ENCODE measurements around the gene SHROOM4.

SHROOM4 gene, protein sequence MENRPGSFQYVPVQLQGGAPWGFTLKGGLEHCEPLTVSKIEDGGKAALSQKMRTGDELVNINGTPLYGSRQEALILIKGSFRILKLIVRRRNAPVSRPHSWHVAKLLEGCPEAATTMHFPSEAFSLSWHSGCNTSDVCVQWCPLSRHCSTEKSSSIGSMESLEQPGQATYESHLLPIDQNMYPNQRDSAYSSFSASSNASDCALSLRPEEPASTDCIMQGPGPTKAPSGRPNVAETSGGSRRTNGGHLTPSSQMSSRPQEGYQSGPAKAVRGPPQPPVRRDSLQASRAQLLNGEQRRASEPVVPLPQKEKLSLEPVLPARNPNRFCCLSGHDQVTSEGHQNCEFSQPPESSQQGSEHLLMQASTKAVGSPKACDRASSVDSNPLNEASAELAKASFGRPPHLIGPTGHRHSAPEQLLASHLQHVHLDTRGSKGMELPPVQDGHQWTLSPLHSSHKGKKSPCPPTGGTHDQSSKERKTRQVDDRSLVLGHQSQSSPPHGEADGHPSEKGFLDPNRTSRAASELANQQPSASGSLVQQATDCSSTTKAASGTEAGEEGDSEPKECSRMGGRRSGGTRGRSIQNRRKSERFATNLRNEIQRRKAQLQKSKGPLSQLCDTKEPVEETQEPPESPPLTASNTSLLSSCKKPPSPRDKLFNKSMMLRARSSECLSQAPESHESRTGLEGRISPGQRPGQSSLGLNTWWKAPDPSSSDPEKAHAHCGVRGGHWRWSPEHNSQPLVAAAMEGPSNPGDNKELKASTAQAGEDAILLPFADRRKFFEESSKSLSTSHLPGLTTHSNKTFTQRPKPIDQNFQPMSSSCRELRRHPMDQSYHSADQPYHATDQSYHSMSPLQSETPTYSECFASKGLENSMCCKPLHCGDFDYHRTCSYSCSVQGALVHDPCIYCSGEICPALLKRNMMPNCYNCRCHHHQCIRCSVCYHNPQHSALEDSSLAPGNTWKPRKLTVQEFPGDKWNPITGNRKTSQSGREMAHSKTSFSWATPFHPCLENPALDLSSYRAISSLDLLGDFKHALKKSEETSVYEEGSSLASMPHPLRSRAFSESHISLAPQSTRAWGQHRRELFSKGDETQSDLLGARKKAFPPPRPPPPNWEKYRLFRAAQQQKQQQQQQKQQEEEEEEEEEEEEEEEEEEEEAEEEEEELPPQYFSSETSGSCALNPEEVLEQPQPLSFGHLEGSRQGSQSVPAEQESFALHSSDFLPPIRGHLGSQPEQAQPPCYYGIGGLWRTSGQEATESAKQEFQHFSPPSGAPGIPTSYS (N-terminal part only)

DNA sequence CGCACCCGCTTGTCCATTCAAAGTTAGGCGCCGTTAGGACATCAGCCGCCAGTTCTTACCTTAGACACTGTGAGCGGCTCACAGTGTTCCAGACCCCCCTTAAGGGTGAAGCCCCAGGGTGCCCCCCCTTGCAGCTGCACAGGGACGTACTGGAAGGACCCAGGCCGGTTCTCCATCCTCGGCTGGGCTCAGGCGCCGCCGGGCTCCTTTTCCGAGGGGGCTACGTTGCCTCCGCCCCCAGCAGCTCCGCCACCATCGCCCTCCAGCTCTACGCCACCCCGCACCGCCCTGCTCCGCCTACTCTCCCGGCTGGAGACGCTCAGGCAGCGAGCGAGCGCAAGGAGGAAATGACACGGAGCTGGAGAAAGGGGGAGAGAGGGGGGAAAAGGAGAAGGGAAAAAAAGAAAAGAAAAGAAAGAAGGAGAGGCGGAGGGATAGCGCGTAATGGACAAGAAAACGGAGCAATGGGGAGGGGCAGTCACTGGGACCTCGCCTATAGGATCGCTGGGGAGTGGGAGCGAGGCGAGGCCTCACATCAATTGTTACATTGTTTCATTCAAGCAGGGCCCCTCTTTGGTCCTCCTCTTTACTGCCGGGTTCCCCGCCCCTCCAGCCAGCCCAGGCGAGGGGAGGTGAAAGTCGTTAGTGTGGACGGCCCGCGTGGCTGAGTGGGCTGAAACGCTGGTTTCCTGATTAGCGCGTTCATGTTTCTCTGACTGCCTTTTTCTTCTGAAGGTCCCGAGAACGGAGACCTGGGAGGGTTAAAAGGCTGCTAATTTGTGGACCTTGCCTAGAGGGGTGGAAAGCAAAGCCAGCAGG, at the start of gene SHROOM4:
SHROOM4 (minus strand) TSS at position 352 of the 819 bp plus-strand sequence; CDS start at position 176, 176 bp downstream.
- DNase-seq (ENCODE audit: low spot score): no peak
- Mint-ChIP-seq H3K4me1 (ENCODE audit: low read depth) (peaks cover 4% of the 10 kb centered on the region), H3K27me3 (ENCODE audit: low read depth) (peaks cover 38% of the 10 kb centered on the region), H3K9me3 (no peaks in the 10 kb centered on the region), H3K4me3 (no peak within 1 kb of the TSS), H3K36me3 (ENCODE audit: low read depth) (no peaks in the 10 kb centered on the region), H3K27ac (no peak within 1 kb of the TSS)

DNA sequence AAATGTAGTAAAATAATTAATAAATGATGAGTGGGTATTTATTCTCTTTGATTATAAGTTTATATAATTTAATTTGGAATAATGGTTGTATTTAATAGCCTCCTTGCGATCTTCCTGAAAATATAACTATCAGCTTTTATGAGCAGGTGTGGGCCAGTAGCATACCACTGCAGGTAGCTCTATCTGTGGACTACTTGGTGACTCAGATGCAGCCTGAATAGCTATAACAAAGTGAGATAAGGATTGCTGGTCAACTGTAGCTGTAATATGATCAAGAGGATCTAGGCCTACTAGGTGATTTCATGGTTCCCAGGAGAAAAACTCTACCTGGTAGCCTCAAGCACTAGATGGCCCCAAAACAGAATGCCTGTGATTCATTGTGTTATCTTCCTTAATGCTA, 49.5 kb upstream of the SHROOM4 start:
- no peaks in the 10 kb centered on the region for H3K27me3 Mint-ChIP-seq (ENCODE audit: low read depth)
- no peaks in the 10 kb centered on the region for H3K36me3 Mint-ChIP-seq (ENCODE audit: low read depth)
- no peak for DNase-seq (ENCODE audit: low spot score)
- no peaks in the 10 kb centered on the region for H3K9me3 Mint-ChIP-seq
- H3K4me3 Mint-ChIP-seq: no peak overlapping the region
- no peaks in the 10 kb centered on the region for H3K4me1 Mint-ChIP-seq (ENCODE audit: low read depth)
- no peak overlapping the region for H3K27ac Mint-ChIP-seq

DNA sequence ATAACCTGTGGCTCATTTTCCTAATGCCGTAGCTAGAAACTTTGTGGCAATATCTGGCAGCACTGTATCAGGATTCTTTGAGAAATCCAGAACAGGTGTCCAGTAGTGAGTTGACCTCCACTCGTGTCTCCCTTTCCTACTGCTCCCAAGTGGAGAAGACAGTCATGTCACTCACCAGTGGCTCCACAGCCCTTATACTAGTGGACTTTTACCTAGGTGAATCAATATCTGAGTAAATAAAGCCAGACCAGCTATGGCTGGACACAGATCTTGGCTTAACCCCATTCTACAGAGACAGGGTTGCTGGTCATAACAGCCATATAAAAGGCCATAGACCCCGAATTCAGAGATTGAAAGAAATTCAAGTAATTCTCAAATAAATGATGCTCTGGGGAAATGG, 46.5 kb upstream of the SHROOM4 start:
- Mint-ChIP-seq H3K4me1 (ENCODE audit: low read depth) (no peaks in the 10 kb centered on the region), H3K9me3 (no peaks in the 10 kb centered on the region), H3K36me3 (ENCODE audit: low read depth) (no peaks in the 10 kb centered on the region), H3K27ac (no peak overlapping the region), H3K27me3 (ENCODE audit: low read depth) (no peaks in the 10 kb centered on the region), H3K4me3 (no peak overlapping the region)
- no peak for DNase-seq (ENCODE audit: low spot score)

DNA sequence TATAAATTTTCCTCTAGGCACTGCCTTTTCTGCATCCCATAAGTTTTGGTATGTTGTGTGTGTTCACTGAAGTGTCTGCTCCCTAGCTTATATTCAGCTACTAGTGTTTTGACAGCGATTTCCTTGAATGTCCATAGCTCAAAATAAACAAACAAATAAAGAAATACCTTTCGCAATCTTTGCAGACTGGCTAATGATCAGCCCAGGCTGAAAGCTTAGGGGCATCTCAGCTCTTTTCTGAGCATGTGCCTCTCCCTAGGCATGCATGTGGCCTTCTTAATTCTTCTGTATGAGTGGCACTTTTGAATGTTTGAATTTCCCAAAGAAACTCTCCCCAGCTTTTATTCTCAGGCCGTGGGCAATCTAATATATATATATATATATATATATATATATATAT, 44.6 kb upstream of the SHROOM4 start:
- no peaks in the 10 kb centered on the region for H3K36me3 Mint-ChIP-seq (ENCODE audit: low read depth)
- H3K27me3 Mint-ChIP-seq (ENCODE audit: low read depth): no peaks in the 10 kb centered on the region
- no peak overlapping the region for H3K27ac Mint-ChIP-seq
- H3K4me3 Mint-ChIP-seq: no peak overlapping the region
- DNase-seq (ENCODE audit: low spot score): no peak
- no peaks in the 10 kb centered on the region for H3K9me3 Mint-ChIP-seq
- H3K4me1 Mint-ChIP-seq (ENCODE audit: low read depth): no peaks in the 10 kb centered on the region

DNA sequence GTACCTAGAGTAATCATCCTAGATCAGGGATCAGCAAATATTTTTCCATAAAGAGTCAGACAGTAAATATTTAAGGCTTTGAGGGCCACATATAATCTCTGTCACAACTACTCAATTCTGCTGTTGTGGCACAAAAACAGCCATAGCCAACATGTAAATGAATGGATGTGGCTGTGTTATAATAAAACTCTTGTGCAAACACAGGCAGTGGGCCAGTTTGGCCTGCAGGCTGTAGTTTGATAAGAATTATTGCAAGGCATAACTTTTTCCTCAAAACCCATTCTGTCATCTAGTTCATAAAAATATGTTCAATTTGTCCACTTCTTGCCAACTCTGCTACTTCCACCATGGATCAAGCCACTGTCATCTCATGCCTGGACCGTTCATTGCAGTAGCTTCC, 39.4 kb upstream of the SHROOM4 start:
- Mint-ChIP-seq H3K4me1 (ENCODE audit: low read depth) (no peaks in the 10 kb centered on the region), H3K27me3 (ENCODE audit: low read depth) (no peaks in the 10 kb centered on the region), H3K36me3 (ENCODE audit: low read depth) (no peaks in the 10 kb centered on the region), H3K9me3 (no peaks in the 10 kb centered on the region), H3K4me3 (no peak overlapping the region), H3K27ac (no peak overlapping the region)
- no peak for DNase-seq (ENCODE audit: low spot score)

DNA sequence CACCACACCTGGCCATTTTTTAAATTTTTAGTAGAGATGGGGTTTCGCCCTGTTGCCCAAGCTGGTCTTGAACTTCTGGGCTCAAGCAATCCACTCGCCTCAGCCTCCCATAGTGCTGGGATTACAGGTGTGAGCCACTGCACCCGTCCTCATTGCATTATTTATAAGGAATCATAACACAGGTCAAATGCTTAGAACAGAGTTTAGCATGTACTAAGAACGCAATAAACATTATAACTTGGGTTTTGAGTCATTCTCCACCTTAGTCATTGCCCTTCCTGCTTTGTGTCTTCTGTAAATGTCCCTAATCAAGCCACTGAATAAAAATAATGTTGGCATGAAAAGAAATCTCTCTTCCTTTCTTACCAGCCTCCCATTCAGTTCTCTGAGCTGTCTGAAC, 38.5 kb upstream of the SHROOM4 start:
- no peaks in the 10 kb centered on the region for H3K36me3 Mint-ChIP-seq (ENCODE audit: low read depth)
- no peaks in the 10 kb centered on the region for H3K9me3 Mint-ChIP-seq
- no peak overlapping the region for H3K27ac Mint-ChIP-seq
- no peaks in the 10 kb centered on the region for H3K27me3 Mint-ChIP-seq (ENCODE audit: low read depth)
- no peaks in the 10 kb centered on the region for H3K4me1 Mint-ChIP-seq (ENCODE audit: low read depth)
- DNase-seq (ENCODE audit: low spot score): no peak
- no peak overlapping the region for H3K4me3 Mint-ChIP-seq

DNA sequence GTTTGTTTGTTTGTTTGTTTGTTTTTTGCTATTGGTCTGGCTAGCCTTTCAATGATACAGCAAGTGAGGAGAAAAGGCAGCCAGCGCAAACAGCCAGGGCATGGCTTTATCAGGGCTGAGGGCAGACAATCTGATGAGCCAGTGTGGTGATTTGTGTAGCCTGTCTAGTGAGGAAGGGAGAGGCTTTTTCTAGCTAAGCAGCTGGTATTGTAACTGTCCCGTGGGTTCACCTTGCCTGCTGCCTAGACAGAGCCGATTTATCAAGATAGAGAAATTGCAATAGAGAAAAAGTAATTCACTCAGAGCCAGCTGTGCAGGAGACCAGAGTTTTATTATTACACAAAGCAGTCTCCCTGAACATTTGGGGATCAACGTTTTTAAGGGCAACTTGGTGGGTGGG, 28.2 kb upstream of the SHROOM4 start:
- Mint-ChIP-seq H3K9me3 (no peaks in the 10 kb centered on the region), H3K36me3 (ENCODE audit: low read depth) (no peaks in the 10 kb centered on the region), H3K4me3 (no peak overlapping the region), H3K4me1 (ENCODE audit: low read depth) (no peaks in the 10 kb centered on the region), H3K27ac (no peak overlapping the region), H3K27me3 (ENCODE audit: low read depth) (no peaks in the 10 kb centered on the region)
- no peak for DNase-seq (ENCODE audit: low spot score)

DNA sequence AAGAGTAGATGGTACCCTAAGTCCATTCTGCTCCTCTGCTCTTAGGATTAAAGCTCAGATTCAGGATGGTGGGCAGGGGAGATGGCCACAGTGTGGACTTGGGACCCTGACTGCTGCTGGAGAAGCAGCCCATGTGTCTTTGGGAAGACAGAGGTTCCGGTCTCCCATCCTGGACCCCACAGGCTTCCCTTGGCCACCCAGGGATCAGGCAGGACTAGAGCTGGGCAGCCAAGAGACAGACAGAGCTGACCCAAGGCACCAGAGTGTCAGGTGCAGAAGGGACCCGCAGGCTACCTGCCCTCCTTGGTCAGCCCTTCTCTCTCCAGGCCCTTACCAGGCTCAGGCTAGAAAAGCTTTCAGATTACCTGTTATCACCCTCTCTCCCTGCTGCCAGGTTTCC, 25.7 kb upstream of the SHROOM4 start:
- Mint-ChIP-seq H3K4me3 (no peak overlapping the region), H3K27me3 (ENCODE audit: low read depth) (no peaks in the 10 kb centered on the region), H3K4me1 (ENCODE audit: low read depth) (no peaks in the 10 kb centered on the region), H3K27ac (no peak overlapping the region), H3K36me3 (ENCODE audit: low read depth) (no peaks in the 10 kb centered on the region), H3K9me3 (no peaks in the 10 kb centered on the region)
- DNase-seq (ENCODE audit: low spot score): no peak

DNA sequence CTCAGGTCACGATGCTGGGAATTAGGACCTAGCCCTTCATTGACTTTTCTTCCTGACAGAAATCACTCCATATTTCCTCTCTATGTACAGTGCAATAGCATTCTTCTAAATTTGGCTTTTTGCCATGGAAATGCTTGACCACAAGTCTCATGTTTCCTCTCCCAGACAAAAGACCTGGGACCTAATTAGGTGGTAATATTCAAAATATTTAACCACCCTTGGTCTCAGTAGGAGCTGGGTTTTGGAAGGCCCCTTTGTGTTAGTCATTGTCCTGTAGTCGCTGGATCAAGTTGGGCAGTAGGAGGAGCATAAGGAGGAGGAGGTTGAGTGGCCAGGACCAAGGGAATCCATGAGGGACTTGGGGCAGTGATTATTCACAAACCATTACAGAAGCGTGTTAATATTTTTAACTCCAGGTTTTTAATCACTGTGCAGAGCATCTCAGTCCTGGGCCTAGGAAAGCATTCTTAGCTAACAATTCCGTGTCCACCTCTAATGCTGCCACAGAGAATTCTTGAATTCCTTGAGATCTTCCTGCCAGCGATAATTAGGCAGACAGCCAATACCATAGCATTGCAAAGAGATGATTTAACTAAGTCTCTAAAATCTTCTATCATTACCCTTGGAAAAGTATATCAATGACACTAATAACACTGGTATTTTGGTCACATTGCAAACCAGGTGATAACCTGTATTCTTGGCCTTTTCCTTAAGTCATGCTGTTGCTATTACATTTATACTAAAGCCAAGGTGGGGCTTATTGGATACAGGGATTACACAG, 25.0 kb upstream of the SHROOM4 start:
- Mint-ChIP-seq H3K27ac (no peak overlapping the region), H3K36me3 (ENCODE audit: low read depth) (no peaks in the 10 kb centered on the region), H3K9me3 (no peaks in the 10 kb centered on the region), H3K27me3 (ENCODE audit: low read depth) (no peaks in the 10 kb centered on the region), H3K4me1 (ENCODE audit: low read depth) (no peaks in the 10 kb centered on the region), H3K4me3 (no peak overlapping the region)
- no peak for DNase-seq (ENCODE audit: low spot score)

DNA sequence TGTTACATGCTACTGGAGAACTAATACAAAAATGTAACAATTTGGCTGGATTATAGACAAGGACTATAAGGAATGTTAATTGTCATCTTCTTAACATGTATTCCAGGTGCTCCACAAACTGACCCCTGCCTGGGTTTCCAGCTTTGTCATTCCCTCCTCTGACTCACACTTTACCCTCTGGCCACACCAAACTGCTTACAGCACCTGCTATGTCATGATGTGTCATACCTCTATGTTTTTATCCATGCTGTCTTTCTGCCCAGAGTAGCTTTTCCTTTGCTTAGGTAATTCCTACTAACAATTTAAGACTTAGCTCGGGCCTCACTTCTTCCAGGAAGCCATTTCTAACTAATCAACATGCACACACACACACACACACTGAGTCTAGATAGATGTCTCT, 14.0 kb upstream of the SHROOM4 start:
- Mint-ChIP-seq H3K4me1 (ENCODE audit: low read depth) (no peaks in the 10 kb centered on the region), H3K9me3 (no peaks in the 10 kb centered on the region), H3K36me3 (ENCODE audit: low read depth) (no peaks in the 10 kb centered on the region), H3K27me3 (ENCODE audit: low read depth) (no peaks in the 10 kb centered on the region), H3K4me3 (no peak overlapping the region), H3K27ac (no peak overlapping the region)
- no peak for DNase-seq (ENCODE audit: low spot score)

DNA sequence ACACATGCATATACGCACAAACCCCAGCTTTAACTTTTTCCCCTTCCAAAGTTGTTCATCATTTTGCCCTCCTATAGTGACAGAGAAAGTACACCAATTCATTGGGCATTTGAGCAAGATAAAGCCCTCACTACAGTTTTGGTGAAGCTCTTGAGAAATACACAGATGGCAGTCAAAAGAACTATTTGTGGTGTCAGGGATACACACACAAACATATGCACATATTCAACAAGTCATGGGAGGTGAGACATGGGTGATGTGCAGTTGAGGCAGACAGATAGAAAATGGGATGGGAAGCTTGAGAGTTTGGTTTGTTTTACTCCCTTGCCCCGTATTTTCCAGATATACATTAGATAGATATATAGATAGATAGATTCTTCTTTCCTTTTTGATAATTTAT, 11.8 kb upstream of the SHROOM4 start:
- no peaks in the 10 kb centered on the region for H3K27me3 Mint-ChIP-seq (ENCODE audit: low read depth)
- H3K9me3 Mint-ChIP-seq: no peaks in the 10 kb centered on the region
- no peaks in the 10 kb centered on the region for H3K4me1 Mint-ChIP-seq (ENCODE audit: low read depth)
- no peak for DNase-seq (ENCODE audit: low spot score)
- H3K4me3 Mint-ChIP-seq: no peak overlapping the region
- no peaks in the 10 kb centered on the region for H3K36me3 Mint-ChIP-seq (ENCODE audit: low read depth)
- no peak overlapping the region for H3K27ac Mint-ChIP-seq

DNA sequence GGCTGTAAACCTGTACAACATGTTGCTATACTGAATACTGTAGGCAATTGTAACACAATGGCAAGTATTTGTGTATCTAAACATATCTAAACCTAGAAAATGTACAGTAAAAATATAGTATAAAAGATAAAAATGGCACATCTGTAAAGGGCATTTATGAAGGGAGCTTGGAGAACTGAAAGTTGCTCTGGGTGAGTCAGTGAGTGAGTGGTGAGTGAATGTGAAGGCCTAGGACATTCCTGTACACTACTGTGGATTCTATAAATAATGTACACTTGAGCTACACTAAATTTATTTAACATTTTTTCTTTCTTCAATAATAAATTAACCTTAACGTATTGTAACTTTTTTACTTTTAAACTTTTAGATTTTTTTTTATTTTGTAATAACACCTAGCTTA, 5.0 kb upstream of the SHROOM4 start:
- Mint-ChIP-seq H3K36me3 (ENCODE audit: low read depth) (no peaks in the 10 kb centered on the region), H3K27ac (no peak overlapping the region), H3K27me3 (ENCODE audit: low read depth) (peaks cover 19% of the 10 kb centered on the region), H3K4me1 (ENCODE audit: low read depth) (peaks cover 4% of the 10 kb centered on the region), H3K4me3 (no peak overlapping the region), H3K9me3 (no peaks in the 10 kb centered on the region)
- DNase-seq (ENCODE audit: low spot score): no peak

DNA sequence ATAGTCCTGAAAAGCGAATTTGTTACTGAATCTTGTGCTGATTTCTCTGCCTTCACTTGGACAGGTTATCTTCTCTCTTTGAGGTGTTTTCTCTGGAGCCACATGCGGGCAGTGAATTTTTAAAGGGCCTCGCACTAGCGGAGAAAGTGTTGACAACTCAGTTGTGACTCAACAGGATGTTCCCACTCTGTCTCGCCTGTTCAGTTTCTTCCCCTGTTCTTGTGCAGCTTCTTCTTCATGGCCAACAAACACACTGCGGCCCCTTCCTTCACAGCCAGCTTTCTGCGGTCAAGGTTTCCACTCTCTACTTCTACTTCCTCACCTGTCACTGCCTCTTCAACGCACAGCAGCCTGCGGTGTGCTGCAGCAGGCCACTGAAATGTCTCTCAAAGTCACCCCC, 1.1 kb upstream of the SHROOM4 start:
- DNase-seq (ENCODE audit: low spot score): no peak
- peaks cover 38% of the 10 kb centered on the region for H3K27me3 Mint-ChIP-seq (ENCODE audit: low read depth)
- H3K27ac Mint-ChIP-seq: no peak overlapping the region
- H3K9me3 Mint-ChIP-seq: no peaks in the 10 kb centered on the region
- H3K4me3 Mint-ChIP-seq: no peak overlapping the region
- H3K36me3 Mint-ChIP-seq (ENCODE audit: low read depth): no peaks in the 10 kb centered on the region
- H3K4me1 Mint-ChIP-seq (ENCODE audit: low read depth): peaks cover 4% of the 10 kb centered on the region
